IMR-90 (cell line): ENCODE results near the gene DENND6B. TPM values are rescaled to one million over a fixed set of nuclear protein-coding genes. Genes with fewer than 3 reads are reported as not detected.
A peak's percentile ranks its signal among the peaks of the same experiment; 100 is the strongest.

Source experiments
- ATAC-seq: fragments of 200-7000 bp; cut with Tn5 transposase; 2 replicates; pipeline ENCODE4 v1.9.1; 2020; ENCODE audit warnings: low read depth, mild to moderate bottlenecking, moderate library complexity
- BruUV-seq: library from RNA; stranded (reverse); fragments of 400-500 nt; replicated peaks from 2 replicates; lab custom pipeline; 2021; lab: Mats Ljungman, UMichigan
- CTCF ChIA-PET: fragments of 300-600 bp; formaldehyde crosslinking; extraction: SDS; loops from one replicate; lab custom pipeline; 2021; ENCODE audit warnings: antibody characterized with exemption; lab: Yijun Ruan, JAX
- POLR2A ChIA-PET: fragments of 300-600 bp; sonication (Branson Sonifier 250); formaldehyde crosslinking; loops from one replicate; lab custom pipeline; 2022; ENCODE audit warnings: antibody characterized with exemption; ENCODE audit not compliant: unreplicated experiment; lab: Charles Lee
- DNase-seq: peaks from one replicate; pipeline ENCODE4 v3.0.0; 2013
- H2AFZ ChIP-seq: replicated peaks from 2 replicates; pipeline ENCODE3; 2013; ENCODE audit warnings: low read length, mild to moderate bottlenecking; ENCODE audit not compliant: poor library complexity
- H2AK5ac ChIP-seq: 2 replicates; pipeline ENCODE4 v1.6.1; 2013; ENCODE audit warnings: low read depth, low read length, inconsistent platforms
- H2AK9ac ChIP-seq: replicated peaks from 2 replicates; pipeline ENCODE3; 2013; ENCODE audit warnings: mild to moderate bottlenecking, low read depth, low read length, moderate library complexity; ENCODE audit not compliant: poor library complexity
- H2BK120ac ChIP-seq: 2 replicates; pipeline ENCODE4 v1.6.1; 2013; ENCODE audit warnings: low read depth, low read length, inconsistent platforms
- H2BK15ac ChIP-seq: 3 replicates; pipeline ENCODE4 v1.6.1; 2013; ENCODE audit warnings: low read depth, low read length, inconsistent platforms
- H2BK20ac ChIP-seq: 2 replicates; pipeline ENCODE4 v1.6.1; 2013; ENCODE audit warnings: low read depth, mild to moderate bottlenecking, inconsistent platforms, low read length, moderate library complexity
- H2BK5ac ChIP-seq: 2 replicates; pipeline ENCODE4 v1.6.1; 2013; ENCODE audit warnings: mild to moderate bottlenecking, low read depth, low read length, inconsistent platforms; ENCODE audit not compliant: poor library complexity, severe bottlenecking
- H3K14ac ChIP-seq: replicated peaks from 2 replicates; pipeline ENCODE4 v1.6.1; 2013; ENCODE audit warnings: low read depth, low read length, inconsistent platforms
- H3K18ac ChIP-seq: 2 replicates; pipeline ENCODE4 v1.6.1; 2013; ENCODE audit warnings: low read depth, low read length, control low read depth
- H3K23ac ChIP-seq: 2 replicates; pipeline ENCODE4 v1.6.1; 2013; ENCODE audit warnings: low read depth, low read length, inconsistent platforms
- H3K27ac ChIP-seq: 2 replicates; pipeline ENCODE4 v1.5.1; 2013; ENCODE audit warnings: mild to moderate bottlenecking, control low read depth, low read length; ENCODE audit not compliant: insufficient read depth
- H3K27me3 ChIP-seq: 2 replicates; pipeline ENCODE4 v1.6.1; 2013; ENCODE audit warnings: low read length; ENCODE audit not compliant: control insufficient read depth, insufficient read depth
- H3K36me3 ChIP-seq: 2 replicates; pipeline ENCODE4 v1.6.1; 2013; ENCODE audit warnings: low read length, mixed read lengths; ENCODE audit not compliant: control insufficient read depth, insufficient read depth
- H3K4ac ChIP-seq: 2 replicates; pipeline ENCODE4 v1.6.1; 2013; ENCODE audit warnings: low read depth, low read length, inconsistent platforms
- H3K4me1 ChIP-seq: 2 replicates; pipeline ENCODE4 v1.6.1; 2013; ENCODE audit warnings: low read length, mixed read lengths; ENCODE audit not compliant: control insufficient read depth, insufficient read depth
- H3K4me2 ChIP-seq: 2 replicates; pipeline ENCODE4 v1.6.1; 2013; ENCODE audit warnings: low read depth, mild to moderate bottlenecking, control low read depth, low read length, moderate library complexity
- H3K4me3 ChIP-seq: 2 replicates; pipeline ENCODE4 v1.5.1; 2013; ENCODE audit warnings: low read depth, mild to moderate bottlenecking, control low read depth, low read length, moderate library complexity; ENCODE audit not compliant: insufficient read depth
- H3K56ac ChIP-seq: 2 replicates; pipeline ENCODE4 v1.6.1; 2013; ENCODE audit warnings: low read length, inconsistent platforms; ENCODE audit not compliant: insufficient read depth; ENCODE audit errors: extremely low read depth
- H3K79me1 ChIP-seq, 2 experiments: 2 replicates each; pipeline ENCODE4 v1.6.1; 2013; ENCODE audit warnings: low read length in 2 of 2, inconsistent platforms in 1 of 2, low read depth in 1 of 2
- H3K9ac ChIP-seq: 2 replicates; pipeline ENCODE4 v1.6.1; 2013; ENCODE audit warnings: low read depth, low read length, control low read depth
- H3K9me1 ChIP-seq: 2 replicates; pipeline ENCODE4 v1.6.1; 2013; ENCODE audit warnings: low read length, inconsistent platforms; ENCODE audit not compliant: insufficient read depth
- H3K9me3 ChIP-seq: 2 replicates; pipeline ENCODE4 v1.6.1; 2013; ENCODE audit warnings: low read length; ENCODE audit not compliant: control insufficient read depth, insufficient read depth
- H4K20me1 ChIP-seq: 2 replicates; pipeline ENCODE4 v1.6.1; 2013; ENCODE audit warnings: low read length, inconsistent platforms; ENCODE audit not compliant: insufficient read depth
- H4K5ac ChIP-seq: 2 replicates; pipeline ENCODE4 v1.6.1; 2013; ENCODE audit warnings: mild to moderate bottlenecking, low read depth, low read length, control low read depth
- H4K8ac ChIP-seq, 2 experiments: 2 replicates each; pipeline ENCODE4 v1.6.1; 2013; ENCODE audit warnings: low read depth in 2 of 2, low read length in 2 of 2, control low read depth in 1 of 2, inconsistent platforms in 1 of 2
- H4K91ac ChIP-seq: 2 replicates; pipeline ENCODE4 v1.6.1; 2013; ENCODE audit warnings: low read depth, low read length, inconsistent platforms; ENCODE audit not compliant: insufficient read depth
- BHLHE40 ChIP-seq: fragments of 150-350 bp; IDR thresholded peaks from 2 replicates; pipeline ENCODE4 v1.6.1; 2016; ENCODE audit warnings: mild to moderate bottlenecking, low read depth, low read length
- CEBPB ChIP-seq: IDR thresholded peaks from 2 replicates; pipeline ENCODE4 v1.6.1; 2012; ENCODE audit warnings: low read depth, low read length, improper control_type of control experiment
- CHD1 ChIP-seq: IDR thresholded peaks from 2 replicates; pipeline ENCODE4 v1.6.1; 2012; ENCODE audit warnings: low read depth, low read length, improper control_type of control experiment
- FOS ChIP-seq: fragments of 150-350 bp; IDR thresholded peaks from 2 replicates; pipeline ENCODE4 v1.6.1; 2016; ENCODE audit warnings: low read depth, low read length
- MAFK ChIP-seq: IDR thresholded peaks from 2 replicates; pipeline ENCODE4 v1.6.1; 2012; ENCODE audit warnings: low read depth, low read length, improper control_type of control experiment
- MAZ ChIP-seq: IDR thresholded peaks from 2 replicates; pipeline ENCODE4 v1.6.1; 2012; ENCODE audit warnings: low read depth, mild to moderate bottlenecking, low read length, improper control_type of control experiment, moderate library complexity, borderline replicate concordance
- MXI1 ChIP-seq: IDR thresholded peaks from 2 replicates; pipeline ENCODE4 v1.6.1; 2012; ENCODE audit warnings: low read depth, mild to moderate bottlenecking, low read length, moderate library complexity, borderline replicate concordance
- NFE2L2 ChIP-seq: fragments of 150-350 bp; IDR thresholded peaks from 2 replicates; pipeline ENCODE4 v1.6.1; 2016; ENCODE audit warnings: low read depth, mild to moderate bottlenecking, low read length
- POLR2A ChIP-seq: IDR thresholded peaks from 2 replicates; pipeline ENCODE4 v1.6.1; 2012; ENCODE audit warnings: mild to moderate bottlenecking, low read depth, low read length
- RAD21 ChIP-seq: IDR thresholded peaks from 2 replicates; pipeline ENCODE4 v1.6.1; 2012; ENCODE audit warnings: low read length, improper control_type of control experiment
- RCOR1 ChIP-seq: IDR thresholded peaks from 2 replicates; pipeline ENCODE4 v1.6.1; 2012; ENCODE audit warnings: mild to moderate bottlenecking, low read length, improper control_type of control experiment; ENCODE audit not compliant: insufficient replicate concordance
- RFX5 ChIP-seq: IDR thresholded peaks from 2 replicates; pipeline ENCODE4 v1.8.0; 2012; ENCODE audit warnings: low read depth, mild to moderate bottlenecking, low read length, moderate library complexity
- SMC3 ChIP-seq: fragments of 150-350 bp; IDR thresholded peaks from 2 replicates; pipeline ENCODE4 v1.6.1; 2016; ENCODE audit warnings: low read depth, mild to moderate bottlenecking, antibody characterized with exemption, low read length, moderate library complexity
- WGBS, 2 experiments: methylation state at CpG; one replicate each; pipeline versions ENCODE4 v1.1.5 to v1.1.7; 2013; ENCODE audit warnings: missing lambda C conversion rate in 2 of 2; ENCODE audit not compliant: insufficient read length in 1 of 2; ENCODE audit errors: extremely low coverage in 2 of 2; 5-methylcytosine and 5-hydroxymethylcytosine counted together
- dilution Hi-C: fragments of 300-500 bp; cut with HindIII; formaldehyde crosslinking; loops from one replicate; pipeline ENCODE4 v1.14.3; 2018; ENCODE audit warnings: low sequenced_read_pairs; ENCODE audit not compliant: unreplicated experiment
- in situ Hi-C: fragments of 300-500 bp; cut with MboI; formaldehyde crosslinking; loops from 3 replicates; pipeline ENCODE4 v1.14.3; 2019; ENCODE audit warnings: low sequenced_read_pairs, inconsistent platforms, mixed read lengths
- intact Hi-C: fragments of 100-400 bp; cut with micrococcal nuclease; formaldehyde crosslinking; loops from 2 replicates; pipeline ENCODE4 v1.10.0; 2022
- polyA plus RNA-seq, 3 experiments: library from polyadenylated mRNA; depleted of rRNA; stranded (reverse); fragments of >200 nt; gene quantifications; 2 replicates each; pipeline ENCODE4 v1.2.3, GENCODE V29; 2012; ENCODE audit warnings: low replicate concordance in 1 of 3
- total RNA-seq: library from RNA; depleted of rRNA; stranded (reverse); fragments of >200 nt; gene quantifications from 2 replicates; pipeline ENCODE4 v1.2.3, GENCODE V29; 2012
- TF ChIP-seq, protein P1 (sequence below): fragments of 150-350 bp; IDR thresholded peaks from 2 replicates; pipeline ENCODE4 v1.6.1; 2017; ENCODE audit warnings: mild to moderate bottlenecking, antibody characterized with exemption, low read length, low read depth
- TF ChIP-seq, protein P2 (sequence below): conservative IDR thresholded peaks from 2 replicates; pipeline ENCODE4 v1.5.1; 2012; ENCODE audit warnings: mild to moderate bottlenecking, low read depth, low read length, improper control_type of control experiment

DENND6B gene
- total and polyA plus RNA-seq, 2 of the 4 experiments (the other 2 are of a cell fraction): 0.36 to 4.9 TPM

DNA sequence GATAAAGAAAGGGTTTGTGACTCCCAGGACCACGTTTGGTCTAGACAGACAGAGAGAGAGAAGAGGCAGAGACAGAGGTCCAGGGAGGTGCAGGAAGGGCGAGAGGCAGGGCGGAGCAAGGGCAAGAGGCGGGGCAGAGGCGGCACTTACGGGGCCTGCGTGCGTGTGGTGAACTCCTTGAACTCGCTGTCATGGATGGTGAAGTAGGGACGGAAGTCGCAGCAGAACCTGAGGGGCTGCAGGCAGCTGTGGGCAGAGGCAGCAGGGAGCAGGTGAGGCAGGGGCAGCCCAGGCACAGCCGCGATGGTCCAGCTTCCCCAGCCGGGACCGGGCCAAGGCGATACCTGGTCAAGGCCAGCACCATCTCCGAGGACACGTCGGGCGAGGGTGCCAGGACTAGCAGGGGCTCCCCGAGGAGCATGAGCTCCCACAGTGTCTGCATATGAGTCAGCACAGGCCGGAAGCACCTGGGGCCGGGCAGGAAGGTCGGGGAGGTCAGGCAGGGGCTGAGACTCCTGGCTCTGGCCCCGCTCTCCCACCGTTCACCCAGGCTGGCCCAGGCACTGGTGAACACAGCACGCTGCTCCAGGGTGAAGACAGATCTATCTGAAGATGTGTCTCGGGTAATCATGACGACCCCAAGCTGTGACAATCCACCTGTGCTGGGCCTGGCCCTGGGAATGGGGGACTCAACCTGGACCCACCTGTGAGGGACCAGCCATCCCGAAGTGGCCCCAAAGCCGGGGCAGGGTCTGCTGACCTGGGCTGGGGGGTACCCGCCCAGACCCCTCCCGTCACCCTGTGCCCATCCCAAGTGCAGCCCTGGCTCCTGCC lies 12.1 kb downstream of the DENND6B start:
- Histone ChIP-seq H3K79me1 (no peaks in the 10 kb centered on the region), H3K9me1 (no peaks in the 10 kb centered on the region), H2AFZ (peak overlapping the region; percentile 65), H3K56ac (no peak overlapping the region), H2AK9ac (no peak overlapping the region), H3K4me1 (no peaks in the 10 kb centered on the region), H2BK20ac (no peak overlapping the region), H3K14ac (no peak overlapping the region), H2BK5ac (no peak overlapping the region), H3K18ac (no peak overlapping the region), H2AK5ac (no peak overlapping the region), H4K91ac (no peak overlapping the region), H3K23ac (no peak overlapping the region), H4K8ac (no peak overlapping the region), H3K27ac (no peak overlapping the region), H2BK15ac (no peak overlapping the region), H3K36me3 (no peaks in the 10 kb centered on the region), H3K27me3 (peaks cover 3% of the 10 kb centered on the region; the same call in 1 of the 2 replicates), H3K4me3 (no peak overlapping the region), H2BK120ac (no peak overlapping the region), H3K9ac (no peak overlapping the region), H3K4me2 (no peak overlapping the region), H3K4ac (no peak overlapping the region), H3K9me3 (no peaks in the 10 kb centered on the region), H4K5ac (no peak overlapping the region), H4K20me1 (no peaks in the 10 kb centered on the region)
- in situ Hi-C loops: no loop called here
- intact Hi-C loops: no loop called here
- BruUV-seq: no TSS peak
- POLR2A ChIA-PET: no interaction called here
- no peak for ATAC-seq
- no peak for DNase-seq
- dilution Hi-C loops: no loop called here
- WGBS, 2 experiments: 64% methylated on average over 31 of the region's 33 CpGs; no CpG with 5 or more reads in 1 of the 2 experiments
- CTCF ChIA-PET: no interaction called here
- TF ChIP-seq FOS: no peak
- TF ChIP-seq CEBPB: no peak
- TF ChIP-seq MAFK: no peak
- no peak for TF ChIP-seq CHD1
- TF ChIP-seq BHLHE40: no peak
- TF ChIP-seq MAZ: no peak
- TF ChIP-seq SMC3: no peak
- no peak for TF ChIP-seq MXI1
- no peak for TF ChIP-seq NFE2L2
- TF ChIP-seq RAD21: no peak
- TF ChIP-seq POLR2A: no peak
- no peak for TF ChIP-seq RCOR1
- TF ChIP-seq, protein P1, sequence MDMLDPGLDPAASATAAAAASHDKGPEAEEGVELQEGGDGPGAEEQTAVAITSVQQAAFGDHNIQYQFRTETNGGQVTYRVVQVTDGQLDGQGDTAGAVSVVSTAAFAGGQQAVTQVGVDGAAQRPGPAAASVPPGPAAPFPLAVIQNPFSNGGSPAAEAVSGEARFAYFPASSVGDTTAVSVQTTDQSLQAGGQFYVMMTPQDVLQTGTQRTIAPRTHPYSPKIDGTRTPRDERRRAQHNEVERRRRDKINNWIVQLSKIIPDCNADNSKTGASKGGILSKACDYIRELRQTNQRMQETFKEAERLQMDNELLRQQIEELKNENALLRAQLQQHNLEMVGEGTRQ: no peak
- TF ChIP-seq, protein P2, sequence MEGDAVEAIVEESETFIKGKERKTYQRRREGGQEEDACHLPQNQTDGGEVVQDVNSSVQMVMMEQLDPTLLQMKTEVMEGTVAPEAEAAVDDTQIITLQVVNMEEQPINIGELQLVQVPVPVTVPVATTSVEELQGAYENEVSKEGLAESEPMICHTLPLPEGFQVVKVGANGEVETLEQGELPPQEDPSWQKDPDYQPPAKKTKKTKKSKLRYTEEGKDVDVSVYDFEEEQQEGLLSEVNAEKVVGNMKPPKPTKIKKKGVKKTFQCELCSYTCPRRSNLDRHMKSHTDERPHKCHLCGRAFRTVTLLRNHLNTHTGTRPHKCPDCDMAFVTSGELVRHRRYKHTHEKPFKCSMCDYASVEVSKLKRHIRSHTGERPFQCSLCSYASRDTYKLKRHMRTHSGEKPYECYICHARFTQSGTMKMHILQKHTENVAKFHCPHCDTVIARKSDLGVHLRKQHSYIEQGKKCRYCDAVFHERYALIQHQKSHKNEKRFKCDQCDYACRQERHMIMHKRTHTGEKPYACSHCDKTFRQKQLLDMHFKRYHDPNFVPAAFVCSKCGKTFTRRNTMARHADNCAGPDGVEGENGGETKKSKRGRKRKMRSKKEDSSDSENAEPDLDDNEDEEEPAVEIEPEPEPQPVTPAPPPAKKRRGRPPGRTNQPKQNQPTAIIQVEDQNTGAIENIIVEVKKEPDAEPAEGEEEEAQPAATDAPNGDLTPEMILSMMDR: no peak
- no peak for TF ChIP-seq RFX5
